ENCODE results near the gene POLN.

The POLN gene

DNA sequence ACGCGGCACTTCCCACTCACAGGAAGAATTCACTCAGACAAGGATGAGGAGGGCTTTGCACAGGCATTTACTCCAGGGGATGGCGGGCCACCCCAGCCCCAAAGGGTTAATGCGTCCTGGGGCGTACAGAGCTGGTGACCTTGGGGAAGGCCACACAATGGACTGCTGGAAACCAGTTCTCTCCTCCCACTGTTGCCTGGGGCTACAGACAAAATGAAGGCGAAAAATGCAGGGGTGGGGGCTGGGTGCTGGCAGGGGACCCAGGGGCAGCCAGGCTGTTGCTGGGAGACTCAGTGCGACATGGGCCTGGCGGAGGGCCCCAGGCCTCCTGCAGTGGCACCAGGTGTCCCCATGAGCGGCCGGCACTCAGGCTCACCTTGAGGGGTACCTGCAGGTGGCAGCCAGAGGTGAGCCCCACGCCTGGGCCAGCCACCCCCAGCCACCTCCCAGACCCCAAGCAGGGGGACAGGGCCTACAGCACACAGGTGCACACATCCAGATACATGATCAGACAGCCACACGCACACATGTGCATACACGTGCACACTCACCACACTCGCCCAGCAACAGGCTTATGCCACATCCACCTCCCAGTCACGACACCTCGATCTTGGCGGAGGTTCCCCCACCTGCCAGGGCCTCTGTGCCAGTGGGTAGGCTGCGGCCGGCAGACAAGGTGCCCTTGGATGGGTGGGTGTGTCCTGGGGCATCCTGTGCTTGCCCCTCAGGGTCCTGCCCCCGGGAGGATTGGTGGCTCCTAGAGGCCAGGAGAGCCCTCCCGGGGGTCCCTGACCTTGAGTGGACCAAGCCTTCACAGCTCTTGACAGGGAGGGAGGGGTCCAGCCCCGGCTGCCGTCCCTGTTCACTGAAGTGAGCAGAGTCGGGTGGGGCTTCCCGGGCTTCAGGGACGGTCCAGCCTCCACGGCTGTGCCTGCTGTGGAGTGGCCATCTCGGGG is 169.7 kb downstream of the POLN start:
- TF ChIP-seq POLR2AphosphoS5 (IDR thresholded peaks at IDR 0.05; ENCODE audit: low read depth, low read length) (no peak), TAF1 (IDR thresholded peaks at IDR 0.05; ENCODE audit: borderline replicate concordance, insufficient read depth, low read length) (no peak), SIN3A (IDR thresholded peaks at IDR 0.05; ENCODE audit: borderline replicate concordance, insufficient read depth, low read length) (no peak), FOXP2 (optimal IDR thresholded peaks at IDR 0.05; ENCODE audit: borderline replicate concordance, extremely low read depth, extremely low read length, insufficient read depth) (no peak)
- TF ChIP-seq, protein P1, sequence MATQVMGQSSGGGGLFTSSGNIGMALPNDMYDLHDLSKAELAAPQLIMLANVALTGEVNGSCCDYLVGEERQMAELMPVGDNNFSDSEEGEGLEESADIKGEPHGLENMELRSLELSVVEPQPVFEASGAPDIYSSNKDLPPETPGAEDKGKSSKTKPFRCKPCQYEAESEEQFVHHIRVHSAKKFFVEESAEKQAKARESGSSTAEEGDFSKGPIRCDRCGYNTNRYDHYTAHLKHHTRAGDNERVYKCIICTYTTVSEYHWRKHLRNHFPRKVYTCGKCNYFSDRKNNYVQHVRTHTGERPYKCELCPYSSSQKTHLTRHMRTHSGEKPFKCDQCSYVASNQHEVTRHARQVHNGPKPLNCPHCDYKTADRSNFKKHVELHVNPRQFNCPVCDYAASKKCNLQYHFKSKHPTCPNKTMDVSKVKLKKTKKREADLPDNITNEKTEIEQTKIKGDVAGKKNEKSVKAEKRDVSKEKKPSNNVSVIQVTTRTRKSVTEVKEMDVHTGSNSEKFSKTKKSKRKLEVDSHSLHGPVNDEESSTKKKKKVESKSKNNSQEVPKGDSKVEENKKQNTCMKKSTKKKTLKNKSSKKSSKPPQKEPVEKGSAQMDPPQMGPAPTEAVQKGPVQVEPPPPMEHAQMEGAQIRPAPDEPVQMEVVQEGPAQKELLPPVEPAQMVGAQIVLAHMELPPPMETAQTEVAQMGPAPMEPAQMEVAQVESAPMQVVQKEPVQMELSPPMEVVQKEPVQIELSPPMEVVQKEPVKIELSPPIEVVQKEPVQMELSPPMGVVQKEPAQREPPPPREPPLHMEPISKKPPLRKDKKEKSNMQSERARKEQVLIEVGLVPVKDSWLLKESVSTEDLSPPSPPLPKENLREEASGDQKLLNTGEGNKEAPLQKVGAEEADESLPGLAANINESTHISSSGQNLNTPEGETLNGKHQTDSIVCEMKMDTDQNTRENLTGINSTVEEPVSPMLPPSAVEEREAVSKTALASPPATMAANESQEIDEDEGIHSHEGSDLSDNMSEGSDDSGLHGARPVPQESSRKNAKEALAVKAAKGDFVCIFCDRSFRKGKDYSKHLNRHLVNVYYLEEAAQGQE (IDR thresholded peaks at IDR 0.05; ENCODE audit: insufficient read depth in 1 of 2, low read depth in 2 of 2, low read length in 2 of 2) = no peak

DNA sequence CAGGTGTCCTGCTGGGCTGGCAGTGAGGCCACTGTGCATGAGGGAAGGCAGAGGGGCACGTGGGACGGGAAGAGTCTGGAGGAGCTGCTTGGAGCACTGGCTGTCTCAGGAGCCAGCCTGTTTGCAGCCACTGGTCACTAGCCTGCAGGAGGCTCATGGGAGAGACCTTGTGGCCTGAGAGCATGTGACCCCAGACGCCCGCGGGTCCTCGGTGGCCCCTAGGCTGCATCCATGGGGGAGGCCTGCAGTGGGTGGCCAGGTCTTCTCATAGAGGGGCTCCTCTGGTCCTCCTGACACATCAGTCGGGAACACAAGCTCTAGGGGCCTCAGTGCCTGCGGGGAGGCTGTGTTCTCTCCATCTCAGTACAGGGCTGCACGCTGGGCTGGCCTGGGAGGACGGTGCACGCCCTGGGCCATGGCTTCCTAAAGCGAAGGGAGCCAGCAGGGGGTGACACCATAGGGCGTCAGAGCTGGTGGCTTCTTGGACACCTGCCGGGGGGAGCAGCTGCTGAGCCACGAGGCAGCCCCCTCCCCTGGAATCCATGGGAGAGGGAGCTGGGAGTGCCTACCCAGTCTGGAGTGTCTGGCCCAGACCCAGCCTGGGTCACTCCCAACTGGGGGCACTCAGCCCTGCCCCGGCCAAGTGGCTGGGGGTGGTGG is 170.5 kb downstream of the POLN start:
- TF ChIP-seq POLR2AphosphoS5 (IDR thresholded peaks at IDR 0.05; ENCODE audit: low read depth, low read length) = no peak
- no peak for TF ChIP-seq TAF1 (IDR thresholded peaks at IDR 0.05; ENCODE audit: borderline replicate concordance, insufficient read depth, low read length)
- no peak for TF ChIP-seq SIN3A (IDR thresholded peaks at IDR 0.05; ENCODE audit: borderline replicate concordance, insufficient read depth, low read length)
- TF ChIP-seq, protein P1 (IDR thresholded peaks at IDR 0.05; ENCODE audit: insufficient read depth in 1 of 2, low read depth in 2 of 2, low read length in 2 of 2) = no peak
- no peak for TF ChIP-seq FOXP2 (optimal IDR thresholded peaks at IDR 0.05; ENCODE audit: borderline replicate concordance, extremely low read depth, extremely low read length, insufficient read depth)

DNA sequence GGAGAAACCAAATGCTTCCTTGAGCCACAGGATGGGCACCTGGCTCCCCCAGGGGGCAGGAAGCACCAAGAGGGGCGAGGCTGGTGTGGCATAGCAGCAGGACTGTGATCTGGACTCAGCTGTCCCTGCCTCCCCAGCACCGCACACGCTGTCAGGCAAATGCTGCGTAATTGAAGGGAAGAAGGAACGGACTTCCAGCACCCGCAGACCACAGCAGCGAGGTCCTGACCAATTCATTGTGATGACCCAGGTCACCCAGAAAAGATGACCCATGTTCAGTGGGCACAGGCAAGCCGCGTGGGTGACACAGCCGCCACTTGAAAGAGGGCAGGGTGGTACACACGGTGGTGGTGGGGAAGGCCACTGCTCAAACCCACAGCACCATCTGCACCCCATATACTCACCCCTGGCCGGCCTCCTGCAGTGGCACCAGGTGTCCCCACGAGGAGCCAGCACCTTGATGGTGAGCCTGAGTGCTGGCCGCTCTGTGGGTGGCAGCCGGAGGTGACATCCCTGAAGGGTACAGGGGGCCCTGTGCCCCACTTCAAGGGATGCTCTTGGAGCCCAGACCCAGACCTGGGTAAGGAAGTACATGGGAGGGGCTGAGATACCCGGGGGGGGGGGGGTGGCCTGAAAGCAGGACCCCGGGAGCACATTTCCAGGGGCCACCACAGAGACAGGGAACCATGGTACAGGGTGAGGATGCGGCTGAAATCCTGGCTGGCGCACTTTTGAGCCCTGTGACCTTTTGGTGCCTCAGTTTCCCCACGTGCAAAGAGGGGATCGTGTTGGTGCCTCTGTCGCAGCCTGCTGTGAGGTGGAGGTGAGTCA is 171.3 kb downstream of the POLN start:
- no peak for TF ChIP-seq SIN3A (IDR thresholded peaks at IDR 0.05; ENCODE audit: borderline replicate concordance, insufficient read depth, low read length)

DNA sequence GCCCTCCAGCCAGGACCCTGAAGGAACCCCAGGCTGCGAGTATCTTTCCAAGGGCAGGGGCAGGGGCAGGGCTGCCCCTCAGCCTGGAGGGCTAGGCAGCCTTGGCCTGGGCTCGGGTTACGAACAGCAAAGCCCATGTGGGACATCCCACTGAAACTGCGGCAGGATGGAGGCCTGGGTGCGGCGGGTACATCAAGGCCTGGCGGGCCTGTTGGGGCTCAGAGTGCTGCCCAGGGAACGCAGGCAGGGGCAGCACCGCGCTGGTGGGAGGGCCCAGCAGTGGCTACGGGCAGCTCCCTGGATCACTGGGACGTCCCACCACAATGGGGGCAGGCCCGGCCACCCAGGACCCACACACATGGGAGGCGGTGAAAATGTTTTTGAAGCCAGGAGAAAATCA is 171.9 kb downstream of the POLN start:
- TF ChIP-seq TAF1 (IDR thresholded peaks at IDR 0.05; ENCODE audit: borderline replicate concordance, insufficient read depth, low read length) (no peak), POLR2AphosphoS5 (IDR thresholded peaks at IDR 0.05; ENCODE audit: low read depth, low read length) (no peak), SIN3A (IDR thresholded peaks at IDR 0.05; ENCODE audit: borderline replicate concordance, insufficient read depth, low read length) (no peak), FOXP2 (optimal IDR thresholded peaks at IDR 0.05; ENCODE audit: borderline replicate concordance, extremely low read depth, extremely low read length, insufficient read depth) (no peak)
- TF ChIP-seq, protein P1 (IDR thresholded peaks at IDR 0.05; ENCODE audit: insufficient read depth in 1 of 2, low read depth in 2 of 2, low read length in 2 of 2) = no peak
